Left hindlimb (tissue), 1 donor: ENCODE results near the gene GP1BB.
A peak's percentile ranks its signal among the peaks of the same experiment; 100 is the strongest.
"Not testable (repeated sequence)": the region's sequence is repeated elsewhere in the genome, so short reads cannot be mapped to it uniquely, and the experiment has no call there.

ENCODE experiments used
- DNase-seq: peaks from one replicate; pipeline ENCODE4 v3.0.0-alpha.2; 2018

The GP1BB gene

DNA sequence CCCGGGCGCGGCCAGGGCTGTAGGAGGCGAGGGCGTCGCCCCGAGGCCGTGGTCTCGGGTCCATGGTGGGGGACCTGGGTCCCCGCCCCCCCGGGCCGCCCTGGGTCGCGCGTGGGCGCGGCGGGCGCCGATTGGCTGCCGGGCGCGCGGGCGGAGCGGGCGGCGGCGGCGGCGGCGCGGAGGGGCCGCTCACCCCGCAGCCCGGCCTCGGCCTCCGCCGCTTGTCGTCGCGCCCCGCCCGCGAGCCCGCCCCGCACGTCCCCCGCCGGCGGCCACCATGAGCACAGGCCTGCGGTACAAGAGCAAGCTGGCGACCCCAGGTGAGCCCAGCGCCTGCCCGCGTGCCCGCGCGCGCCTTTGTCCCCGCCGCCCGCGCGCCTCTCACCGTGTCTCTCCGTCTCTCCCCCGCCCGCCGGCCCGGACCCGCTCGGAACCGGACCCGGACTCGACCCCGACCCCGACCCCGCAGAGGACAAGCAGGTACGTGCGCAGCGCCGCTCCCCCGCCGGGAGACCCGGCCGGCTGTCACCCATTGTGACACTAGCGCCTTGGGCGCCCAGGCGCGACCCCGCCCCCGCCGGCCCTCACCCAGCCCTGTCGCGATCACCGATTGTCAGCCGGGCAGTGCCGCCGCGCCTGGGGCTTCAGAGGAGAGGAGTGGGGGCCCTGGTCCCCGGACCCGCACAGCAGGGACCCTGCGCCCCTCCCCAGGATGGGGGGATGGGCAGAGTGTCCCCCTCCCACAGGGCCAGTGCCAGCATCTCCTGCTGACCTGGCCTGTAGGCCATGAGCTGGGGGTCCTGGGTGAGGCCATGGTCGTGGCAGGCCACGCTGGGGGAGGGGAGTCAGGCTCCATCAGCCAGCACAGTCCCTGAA is 8.8 kb upstream of the GP1BB start, which contains the start of gene SEPTIN5:
Gene SEPTIN5, plus strand, starts transcription at position 192 of the 876 bp plus-strand sequence. Its CDS starts 86 bp downstream, at position 278.
- DNase-seq = no peak

DNA sequence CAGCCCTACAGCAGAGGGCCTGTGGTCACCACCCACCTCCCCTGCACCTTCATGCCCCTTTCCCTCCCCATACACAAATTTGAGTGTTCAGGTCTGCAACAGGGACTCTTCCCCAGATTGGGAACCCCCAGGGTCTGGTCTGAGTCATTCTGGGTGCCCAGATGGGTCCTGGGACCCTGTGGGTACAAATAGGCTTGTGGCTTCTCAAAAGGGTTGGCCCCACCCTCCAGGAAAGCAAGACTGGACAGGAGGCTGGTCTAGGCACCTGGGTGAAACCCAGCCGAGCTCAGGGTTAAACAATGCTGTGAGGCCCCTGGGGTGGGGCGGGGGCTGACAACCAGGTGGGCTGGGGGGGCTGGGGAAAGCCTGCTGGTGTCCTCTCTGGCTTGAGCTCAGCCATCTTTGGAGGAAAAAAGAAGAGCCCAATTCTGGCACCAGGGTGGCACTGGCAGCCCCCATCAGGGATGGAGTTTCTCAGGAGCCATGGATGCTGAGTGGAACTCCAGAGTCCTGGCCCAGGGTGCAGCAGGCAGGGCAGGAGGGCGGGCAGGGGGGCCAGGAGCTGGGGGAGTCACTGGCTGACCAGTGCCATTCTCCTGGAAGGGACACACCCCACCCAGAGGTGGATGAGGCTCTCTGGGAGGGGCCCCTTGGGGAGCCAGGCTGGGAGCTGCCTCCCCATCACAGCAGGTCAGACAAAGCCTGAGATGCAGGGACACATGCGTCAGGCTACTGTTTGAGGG is 8.0 kb upstream of the GP1BB start:
- no peak for DNase-seq

- no peak for DNase-seq
Observed at GRCh38 chr22:19716041-19716828, 7.1 kb upstream of the GP1BB start.

DNA sequence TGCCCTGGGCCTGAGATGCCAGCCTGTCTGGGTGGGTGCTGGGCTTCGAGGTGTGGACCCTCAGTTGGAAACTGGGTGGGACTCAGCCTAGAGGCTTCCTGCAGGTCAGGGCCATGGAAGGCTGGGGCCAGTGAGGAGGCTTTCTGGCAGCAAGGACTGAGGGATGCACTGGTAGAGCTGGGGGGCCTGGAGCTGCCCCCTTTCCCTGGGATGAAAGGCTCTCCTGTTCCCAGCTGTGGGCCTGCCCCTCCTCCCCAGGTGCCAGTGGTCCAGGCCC is 6.6 kb upstream of the GP1BB start:
- DNase-seq = no peak

DNA sequence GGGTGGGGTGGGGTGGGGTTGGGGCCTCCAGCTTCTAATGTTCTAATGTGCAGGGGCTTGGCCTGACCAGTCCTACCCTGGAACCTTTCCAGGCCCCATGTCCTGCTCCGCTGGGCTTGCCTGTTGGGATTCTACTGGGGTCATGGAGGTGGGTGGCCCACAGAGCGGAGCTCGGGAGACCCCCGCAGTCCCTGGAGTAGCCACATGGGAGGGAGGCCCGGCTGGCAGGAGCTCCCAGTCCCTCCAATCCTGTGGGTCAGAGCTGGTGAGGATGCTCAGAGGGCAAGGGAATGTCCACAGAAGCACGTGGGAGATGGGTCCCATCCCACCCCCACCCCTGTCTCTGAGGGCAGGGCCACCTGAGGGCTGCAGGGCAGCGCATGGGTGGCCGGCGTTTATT is 6.2 kb upstream of the GP1BB start:
- DNase-seq = no peak

DNA sequence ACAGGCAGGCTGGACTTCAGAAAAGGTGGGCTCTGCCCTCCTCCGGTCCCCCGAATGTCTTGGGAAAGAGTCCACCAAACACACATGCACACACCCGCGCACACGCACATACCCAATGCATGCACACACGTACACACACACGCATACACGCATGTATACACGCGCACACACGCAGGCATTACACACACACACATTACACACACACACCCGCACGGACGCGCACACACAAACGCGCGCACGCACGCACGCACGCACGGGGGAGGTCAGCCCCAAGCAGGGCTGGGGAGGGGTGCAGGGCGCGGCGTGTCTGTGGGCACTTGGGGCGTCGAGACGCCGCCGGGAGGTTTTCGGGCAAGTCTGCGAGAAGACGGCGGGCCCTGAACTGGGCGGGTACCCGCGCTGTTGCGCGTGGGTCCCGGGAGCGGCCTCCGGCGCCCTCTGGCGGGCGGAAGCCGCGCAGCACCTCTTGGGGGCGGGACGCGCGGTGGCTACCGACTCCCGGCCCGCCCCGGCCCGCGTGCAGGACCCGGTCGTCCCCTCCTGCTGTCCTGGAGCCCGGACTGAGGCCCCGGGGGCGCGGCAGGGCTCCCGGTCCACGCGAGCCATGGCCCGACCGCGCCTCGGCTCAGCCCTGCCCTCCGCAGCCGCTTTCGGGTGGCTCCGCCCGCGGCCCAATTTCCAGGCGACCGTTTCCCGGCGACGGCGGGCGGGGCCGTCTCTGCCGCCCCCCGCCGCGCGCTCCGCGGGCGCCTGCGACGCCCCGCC is 5.5 kb upstream of the GP1BB start:
- DNase-seq = peak; percentile 85

DNA sequence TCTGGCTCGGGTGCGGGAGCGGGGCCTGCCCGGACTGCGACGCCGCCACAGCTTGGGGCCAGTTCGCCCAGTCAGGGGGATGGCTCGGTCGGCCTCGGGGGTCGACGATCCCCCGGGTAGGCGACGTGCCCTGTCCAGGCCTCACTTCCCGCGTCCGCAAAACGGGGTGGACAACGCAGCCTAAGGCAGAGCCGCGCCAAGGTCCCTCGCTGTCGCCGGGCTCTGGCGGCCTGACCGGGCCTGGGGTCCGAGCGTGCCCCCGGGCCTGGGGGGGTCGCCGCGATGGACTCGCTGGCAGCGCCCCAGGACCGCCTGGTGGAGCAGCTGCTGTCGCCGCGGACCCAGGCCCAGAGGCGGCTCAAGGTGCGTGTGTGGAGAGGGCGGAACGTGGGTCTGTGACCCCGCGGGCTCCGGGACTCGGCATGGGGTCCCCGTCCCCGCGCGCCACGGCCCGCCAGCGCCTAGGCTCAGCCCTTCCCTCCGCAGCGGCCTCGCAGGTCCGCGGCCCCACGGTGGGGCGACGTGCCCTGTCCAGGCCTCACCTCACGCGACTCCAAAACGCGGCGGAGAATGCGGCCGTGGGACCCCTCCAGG is 4.8 kb upstream of the GP1BB start:
- no peak for DNase-seq

GRCh38 chr22:19719050-19719482 is 4.3 kb upstream of the GP1BB start:
- DNase-seq = peak; percentile 64

DNA sequence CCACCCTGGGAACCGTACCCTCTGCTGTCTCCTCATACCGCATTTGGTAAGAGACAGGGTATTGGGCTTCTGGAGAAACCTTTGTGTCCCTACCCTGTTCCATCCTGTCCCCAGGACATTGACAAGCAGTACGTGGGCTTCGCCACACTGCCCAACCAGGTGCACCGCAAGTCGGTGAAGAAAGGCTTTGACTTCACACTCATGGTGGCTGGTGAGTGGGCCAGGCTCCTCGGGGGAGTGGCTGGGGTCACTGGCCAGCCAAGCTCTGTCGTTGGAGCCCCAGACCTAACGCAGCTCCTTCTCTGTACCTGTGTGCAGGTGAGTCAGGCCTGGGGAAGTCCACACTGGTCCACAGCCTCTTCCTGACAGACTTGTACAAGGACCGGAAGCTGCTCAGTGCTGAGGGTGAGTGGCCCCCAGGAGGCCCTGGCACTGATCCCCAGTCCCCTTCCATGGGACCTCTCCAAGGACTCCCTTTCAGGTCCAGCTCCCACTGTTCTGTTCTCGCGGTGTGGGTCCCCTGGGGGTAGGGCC is 3.8 kb upstream of the GP1BB start:
- DNase-seq = peak; percentile 47

GRCh38 chr22:19720150-19720827 is 3.0 kb upstream of the GP1BB start:
- DNase-seq = peak; percentile 28

DNA sequence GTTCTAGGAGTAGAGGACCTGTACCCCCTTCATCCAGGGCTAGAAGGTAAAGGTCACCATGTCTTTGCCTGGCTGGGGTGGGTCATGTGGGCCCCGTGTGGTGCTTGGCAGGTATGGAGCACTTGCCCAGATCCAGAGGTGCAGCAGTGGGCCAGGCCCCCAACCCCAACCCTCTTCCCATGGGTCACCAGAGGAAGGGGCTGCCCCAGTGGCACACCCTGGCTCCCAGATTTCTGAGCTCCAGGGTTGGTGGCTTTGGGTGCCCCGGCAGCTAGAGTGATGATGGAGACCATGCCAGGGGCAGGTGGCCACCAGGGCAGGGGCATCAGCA is 2.4 kb upstream of the GP1BB start:
- no peak for DNase-seq

DNA sequence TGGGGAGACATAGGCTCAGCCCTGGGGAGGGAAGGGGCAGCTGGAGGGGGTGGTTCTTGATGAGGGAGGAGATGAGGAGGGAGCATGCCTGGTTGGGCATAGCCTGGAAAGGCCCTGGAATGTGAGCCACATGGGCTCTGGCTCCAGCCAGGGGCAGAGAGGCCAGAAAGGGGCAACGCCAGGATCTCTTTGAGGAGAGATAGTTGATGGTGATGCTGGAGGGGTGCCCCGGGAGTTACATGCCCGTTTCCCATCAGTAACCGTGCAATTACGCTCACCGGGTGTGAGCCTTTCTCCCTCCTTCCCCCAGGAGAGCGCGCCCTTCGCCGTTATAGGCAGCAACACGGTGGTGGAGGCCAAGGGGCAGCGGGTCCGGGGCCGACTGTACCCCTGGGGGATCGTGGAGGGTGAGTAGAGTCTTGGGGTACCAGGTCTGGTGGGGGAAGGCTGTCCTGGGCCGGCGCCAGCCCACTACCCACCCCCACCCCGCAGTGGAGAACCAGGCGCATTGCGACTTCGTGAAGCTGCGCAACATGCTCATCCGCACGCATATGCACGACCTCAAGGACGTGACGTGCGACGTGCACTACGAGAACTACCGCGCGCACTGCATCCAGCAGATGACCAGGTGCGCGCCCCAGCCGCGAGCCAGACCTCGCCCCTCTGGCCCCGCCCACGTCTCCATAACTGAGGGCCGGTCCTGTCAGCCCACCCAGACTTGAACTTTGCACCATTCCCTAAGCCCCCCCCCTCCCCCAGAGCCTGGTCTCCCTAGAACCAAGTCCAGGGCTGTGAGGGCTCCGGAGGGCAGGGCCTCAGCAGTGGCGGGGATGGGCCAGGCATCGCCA is 1.8 kb upstream of the GP1BB start:
- DNase-seq = peak; percentile 51

GRCh38 chr22:19722178-19722981 is 959 bp upstream of the GP1BB start:
- DNase-seq = peak; percentile 64

- DNase-seq = no peak
Observed at GRCh38 chr22:19722982-19723231, 432 bp upstream of the GP1BB start.

DNA sequence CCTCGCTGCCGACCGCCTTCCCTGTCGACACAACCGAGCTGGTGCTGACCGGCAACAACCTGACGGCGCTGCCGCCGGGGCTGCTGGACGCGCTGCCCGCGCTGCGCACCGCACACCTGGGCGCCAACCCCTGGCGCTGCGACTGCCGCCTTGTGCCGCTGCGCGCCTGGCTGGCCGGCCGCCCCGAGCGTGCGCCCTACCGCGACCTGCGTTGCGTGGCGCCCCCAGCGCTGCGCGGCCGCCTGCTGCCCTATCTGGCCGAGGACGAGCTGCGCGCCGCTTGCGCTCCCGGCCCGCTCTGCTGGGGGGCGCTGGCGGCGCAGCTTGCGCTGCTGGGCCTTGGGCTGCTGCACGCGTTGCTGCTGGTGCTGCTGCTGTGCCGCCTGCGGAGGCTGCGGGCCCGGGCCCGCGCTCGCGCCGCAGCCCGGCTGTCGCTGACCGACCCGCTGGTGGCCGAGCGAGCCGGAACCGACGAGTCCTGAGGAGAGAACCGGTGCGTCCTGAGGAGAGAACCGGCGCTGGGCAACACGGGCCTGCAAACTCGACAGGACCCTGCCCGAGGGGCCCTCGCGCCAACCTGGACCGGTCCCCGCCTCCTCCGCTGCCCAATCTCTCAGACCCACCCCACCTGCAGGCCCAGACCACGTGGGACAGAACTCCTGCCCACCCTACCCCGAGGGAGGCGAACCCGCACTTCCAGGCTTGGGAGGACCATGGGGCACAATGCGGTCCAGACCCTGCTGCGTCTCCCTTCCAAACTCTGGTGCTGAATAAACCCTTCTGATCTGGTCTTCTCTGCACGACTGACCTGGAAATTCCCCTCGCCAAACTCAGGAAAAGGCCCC is 866 bp downstream of the GP1BB start:
- peak; percentile 48 for DNase-seq

DNA sequence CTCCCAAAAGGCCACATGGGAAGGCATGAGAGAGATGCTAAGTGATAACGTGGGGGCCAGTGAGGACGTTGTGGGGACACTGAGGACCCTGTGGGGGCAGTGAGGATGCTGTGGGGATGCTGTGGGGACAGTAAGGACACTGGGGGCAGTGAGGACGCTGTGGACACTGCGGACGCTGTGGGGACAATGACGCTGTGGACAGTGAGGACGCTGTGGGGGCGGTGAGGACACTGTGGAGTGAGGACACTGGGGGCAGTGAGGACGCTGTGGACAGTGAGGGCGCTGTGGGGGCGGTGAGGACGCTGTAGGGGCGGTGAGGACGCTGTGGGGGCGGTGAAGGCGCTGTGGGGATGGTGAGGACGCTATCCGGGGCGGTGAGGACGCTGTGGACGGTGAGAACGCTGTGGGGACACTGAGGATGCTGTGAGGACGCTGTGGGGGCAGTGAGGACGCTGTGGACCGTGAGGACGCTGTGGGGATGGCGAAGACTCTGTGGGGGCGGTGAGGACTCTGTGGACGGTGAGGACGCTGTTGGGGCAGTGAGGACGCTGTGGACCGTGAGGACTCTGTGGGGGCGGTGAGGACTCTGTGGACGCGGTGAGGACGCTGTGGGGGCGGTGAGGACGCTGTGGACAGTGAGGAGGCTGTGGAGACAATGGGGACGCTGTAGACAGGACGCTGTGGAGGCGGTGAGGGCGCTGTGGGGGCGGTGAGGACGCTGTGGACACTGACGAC is 1.8 kb downstream of the GP1BB start:
- DNase-seq = no peak

DNA sequence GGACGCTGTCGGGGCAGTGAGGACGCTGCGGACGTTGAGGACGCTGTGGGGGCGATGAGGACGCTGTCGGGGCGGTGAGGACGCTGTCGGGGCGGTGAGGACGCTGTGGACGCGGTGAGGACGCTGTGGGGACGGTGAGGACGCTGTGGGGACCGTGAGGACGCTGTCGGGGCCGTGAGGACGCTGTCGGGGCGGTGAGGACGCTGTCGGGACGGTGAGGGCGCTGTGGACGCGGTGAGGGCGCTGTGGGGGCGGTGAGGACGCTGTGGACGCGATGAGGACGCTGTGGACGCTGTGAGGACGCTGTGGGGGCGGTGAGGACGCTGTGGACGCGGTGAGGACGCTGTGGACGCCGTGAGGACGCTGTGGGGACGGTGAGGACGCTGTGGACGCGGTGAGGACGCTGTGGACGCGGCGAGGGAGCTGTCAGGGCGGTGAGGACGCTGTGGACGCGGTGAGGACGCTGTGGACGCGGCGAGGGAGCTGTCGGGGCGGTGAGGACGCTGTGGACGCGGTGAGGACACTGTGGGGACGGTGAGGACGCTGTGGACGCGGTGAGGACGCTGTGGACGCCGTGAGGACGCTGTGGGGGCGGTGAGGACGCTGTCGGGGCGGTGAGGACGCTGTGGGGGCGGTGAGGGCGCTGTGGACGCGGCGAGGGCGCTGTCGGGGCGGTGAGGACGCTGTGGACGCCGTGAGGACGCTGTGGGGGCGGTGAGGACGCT is 2.9 kb downstream of the GP1BB start:
- not testable (repeated sequence) for DNase-seq
